HUES64 (cell line): ENCODE data around the gene CNOT6L.
"Not testable (repeated sequence)": the region's sequence is repeated elsewhere in the genome, so short reads cannot be mapped to it uniquely, and the experiment has no call there.

Experiments used
- H3K27ac ChIP-seq: 2 replicates; pipeline ENCODE4 v1.7.0; 2013; ENCODE audit warnings: low read depth, low read length, inconsistent platforms
- H3K27me3 ChIP-seq: 2 replicates; pipeline ENCODE4 v1.6.1; 2013; ENCODE audit warnings: mild to moderate bottlenecking, low read length; ENCODE audit not compliant: insufficient read depth
- H3K36me3 ChIP-seq: 2 replicates; pipeline ENCODE4 v1.6.1; 2013; ENCODE audit warnings: mild to moderate bottlenecking, low read length; ENCODE audit not compliant: insufficient read depth
- H3K4me1 ChIP-seq: 2 replicates; pipeline ENCODE4 v1.6.1; 2013; ENCODE audit warnings: mild to moderate bottlenecking, low read length, moderate library complexity; ENCODE audit not compliant: insufficient read depth
- H3K4me3 ChIP-seq: 2 replicates; pipeline ENCODE4 v1.5.1; 2013; ENCODE audit warnings: mild to moderate bottlenecking, low read length, moderate library complexity
- H3K9ac ChIP-seq: 2 replicates; pipeline ENCODE4 v1.6.1; 2013; ENCODE audit warnings: mild to moderate bottlenecking, low read depth, low read length
- H3K9me3 ChIP-seq: 2 replicates; pipeline ENCODE4 v1.6.1; 2013; ENCODE audit warnings: low read depth, low read length; ENCODE audit not compliant: insufficient read depth
- WGBS: fragments of 150-250, 120-280 bp; methylation state at CpG from one replicate; pipeline ENCODE4 v1.1.7; 2013; ENCODE audit warnings: missing lambda C conversion rate; 5-methylcytosine and 5-hydroxymethylcytosine counted together

CNOT6L gene

DNA sequence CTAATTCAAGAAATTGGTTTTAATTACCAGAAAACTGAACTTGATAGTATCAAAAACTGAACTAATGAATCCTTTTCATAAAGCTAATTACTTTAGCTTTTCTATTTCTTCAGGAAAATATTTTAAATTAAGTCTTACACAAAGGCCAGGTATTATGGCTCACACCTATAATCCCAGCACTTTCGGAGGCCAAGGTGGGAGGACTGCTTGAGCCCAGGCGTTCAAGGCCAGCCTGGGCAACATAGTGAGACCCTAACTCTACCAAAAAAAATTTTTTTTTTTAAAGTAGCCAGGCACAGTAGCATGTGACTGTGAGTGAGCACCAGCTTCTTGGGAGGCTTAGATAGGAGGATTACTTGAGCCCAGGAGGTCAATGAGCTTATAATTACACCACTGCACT, 19.1 kb downstream of the CNOT6L start:
- H3K27ac ChIP-seq: no peak overlapping the region
- no peaks in the 10 kb centered on the region for H3K27me3 ChIP-seq
- H3K9ac ChIP-seq: no peak overlapping the region
- peaks cover 12% of the 10 kb centered on the region for H3K4me1 ChIP-seq
- H3K36me3 ChIP-seq: no peaks in the 10 kb centered on the region
- 93% methylated on average over 2 of the region's 2 CpGs for WGBS
- H3K9me3 ChIP-seq: no peaks in the 10 kb centered on the region
- H3K4me3 ChIP-seq: no peak overlapping the region

DNA sequence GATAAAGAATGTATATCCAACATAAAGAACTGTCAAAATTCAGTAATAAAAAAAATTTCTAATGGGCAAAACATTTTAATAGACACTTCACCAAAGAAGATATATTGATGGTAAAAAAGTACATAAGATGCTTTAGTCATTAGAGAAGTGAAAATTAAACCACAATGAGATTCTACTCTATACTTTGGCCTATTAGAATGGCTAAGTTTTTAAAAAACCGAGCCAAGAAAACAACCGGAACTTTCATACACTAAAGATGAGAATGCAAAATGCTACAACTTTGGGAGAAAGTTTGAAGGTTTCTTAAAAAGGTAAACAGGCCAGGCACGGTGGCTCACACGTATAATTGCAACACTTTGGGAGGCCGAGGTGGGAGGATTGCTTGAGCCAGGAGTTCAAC, 20.8 kb downstream of the CNOT6L start:
- Histone ChIP-seq H3K27me3 (no peaks in the 10 kb centered on the region), H3K27ac (no peak overlapping the region), H3K4me1 (peaks cover 12% of the 10 kb centered on the region), H3K4me3 (no peak overlapping the region), H3K9ac (no peak overlapping the region), H3K9me3 (no peaks in the 10 kb centered on the region), H3K36me3 (no peaks in the 10 kb centered on the region)
- WGBS: 93% methylated on average over 5 of the region's 5 CpGs

DNA sequence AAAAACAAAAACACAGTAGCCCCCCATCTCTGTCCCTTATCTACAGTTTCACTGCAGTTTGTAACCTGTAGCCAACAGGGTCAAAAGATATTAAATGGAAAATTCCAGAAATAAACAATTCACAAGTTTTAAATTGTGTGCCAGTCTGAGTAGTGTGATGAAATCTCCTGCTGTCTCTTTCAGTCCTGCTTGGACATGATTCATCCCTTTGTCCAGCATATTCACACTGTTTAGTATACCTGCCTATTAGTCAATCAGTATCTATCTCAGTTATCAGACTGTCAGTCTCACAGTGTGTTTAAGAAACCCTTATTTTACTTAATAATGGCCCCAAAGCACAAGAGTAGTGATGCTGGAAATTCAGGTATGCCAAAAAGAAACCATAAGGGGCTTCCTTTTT, 21.9 kb downstream of the CNOT6L start:
- no peaks in the 10 kb centered on the region for H3K27me3 ChIP-seq
- no peaks in the 10 kb centered on the region for H3K36me3 ChIP-seq
- H3K4me3 ChIP-seq: no peak overlapping the region
- H3K27ac ChIP-seq: no peak overlapping the region
- H3K9ac ChIP-seq: no peak overlapping the region
- H3K4me1 ChIP-seq: peaks cover 12% of the 10 kb centered on the region
- no peaks in the 10 kb centered on the region for H3K9me3 ChIP-seq

DNA sequence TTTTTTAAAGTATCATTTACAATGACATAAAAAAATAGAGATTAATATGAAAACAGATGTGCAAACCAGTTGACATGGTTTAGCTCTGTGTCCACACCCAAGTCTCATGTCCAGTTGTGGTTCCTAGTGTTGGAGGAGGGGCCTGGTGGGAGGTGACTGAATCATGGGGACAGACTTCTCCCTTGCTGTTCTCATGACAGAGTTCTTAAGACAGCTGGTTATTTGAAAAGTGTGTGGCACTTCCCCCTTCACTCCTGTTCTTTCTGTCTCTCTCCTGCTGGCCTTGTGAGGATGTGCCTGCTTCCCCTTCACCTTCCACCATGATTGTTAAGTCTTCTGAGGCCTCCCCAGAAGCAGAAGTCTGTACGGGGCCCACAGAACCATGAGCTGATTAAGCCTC, 23.8 kb downstream of the CNOT6L start:
- Histone ChIP-seq H3K9me3 (no peaks in the 10 kb centered on the region), H3K4me3 (no peak overlapping the region), H3K4me1 (peaks cover under 1% of the 10 kb centered on the region; the same call in 1 of the 2 replicates), H3K27me3 (no peaks in the 10 kb centered on the region), H3K9ac (no peak overlapping the region), H3K36me3 (no peaks in the 10 kb centered on the region), H3K27ac (no peak overlapping the region)
- WGBS: 92% methylated on average over 1 of the region's 1 CpG

DNA sequence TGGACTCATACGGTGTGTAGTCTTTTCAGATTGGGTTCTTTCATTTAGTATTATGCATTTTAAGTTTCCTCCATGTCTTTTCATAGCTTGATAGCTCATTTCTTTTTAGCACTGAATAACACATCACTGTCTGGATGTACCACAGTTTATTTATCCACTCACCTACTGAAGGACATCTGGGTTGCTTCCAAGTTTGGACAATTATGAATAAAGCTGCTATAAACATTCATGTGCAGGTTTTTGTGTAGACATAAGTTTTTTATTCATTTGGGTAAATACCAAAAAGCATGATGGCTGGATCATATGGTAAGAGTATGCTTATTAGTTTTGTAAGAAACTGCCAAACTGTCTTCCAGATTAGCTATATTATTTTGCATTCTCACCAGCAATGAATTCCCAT, 29.0 kb downstream of the CNOT6L start:
- Histone ChIP-seq H3K4me1 (no peaks in the 10 kb centered on the region), H3K36me3 (no peaks in the 10 kb centered on the region), H3K27me3 (no peaks in the 10 kb centered on the region), H3K4me3 (no peak overlapping the region), H3K9ac (no peak overlapping the region), H3K27ac (no peak overlapping the region), H3K9me3 (no peaks in the 10 kb centered on the region)
- no CpG with 5 or more reads among the region's 1 CpG for WGBS

DNA sequence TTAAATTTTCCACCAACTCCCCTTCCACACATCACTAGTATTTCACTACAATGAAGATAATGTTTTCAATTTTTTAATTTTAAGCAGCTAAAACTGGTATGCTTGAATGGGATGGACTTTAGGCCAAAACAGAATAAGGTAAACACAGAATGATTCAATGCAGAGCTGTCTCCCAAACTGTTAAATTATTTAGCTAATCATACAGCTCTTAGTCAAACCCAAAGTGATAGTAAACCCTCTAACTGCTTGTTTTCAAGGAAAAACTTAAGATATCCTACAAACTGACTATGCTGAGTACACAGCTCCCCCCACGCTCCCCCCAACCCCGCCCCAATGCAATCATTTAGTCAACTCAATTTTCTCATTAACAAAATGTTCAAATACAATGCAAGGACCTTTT, 30.2 kb downstream of the CNOT6L start:
- Histone ChIP-seq H3K9ac (no peak overlapping the region), H3K36me3 (no peaks in the 10 kb centered on the region), H3K9me3 (no peaks in the 10 kb centered on the region), H3K4me3 (no peak overlapping the region), H3K27me3 (no peaks in the 10 kb centered on the region), H3K27ac (no peak overlapping the region), H3K4me1 (no peaks in the 10 kb centered on the region)
- 88% methylated on average over 2 of the region's 2 CpGs for WGBS

DNA sequence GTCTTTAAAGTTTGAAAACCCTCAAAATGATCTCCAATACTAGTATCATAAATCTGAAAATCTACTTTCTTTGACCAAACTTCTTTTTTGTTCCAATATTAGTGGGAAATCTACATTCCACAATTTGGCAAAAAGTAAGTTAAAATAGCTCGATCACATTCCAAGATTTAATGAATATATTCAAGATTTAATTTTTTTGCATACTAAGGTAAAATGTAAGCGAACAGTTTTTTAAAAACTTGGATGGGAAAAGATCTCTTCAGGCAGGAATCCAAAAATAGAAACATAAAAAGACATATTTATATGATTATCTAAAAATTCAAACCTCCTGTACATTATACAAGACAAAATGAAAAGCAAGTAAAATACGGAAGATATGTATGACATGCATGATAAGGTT, 31.2 kb downstream of the CNOT6L start:
- WGBS: no CpG with 5 or more reads among the region's 3 CpGs
- no peak overlapping the region for H3K9ac ChIP-seq

DNA sequence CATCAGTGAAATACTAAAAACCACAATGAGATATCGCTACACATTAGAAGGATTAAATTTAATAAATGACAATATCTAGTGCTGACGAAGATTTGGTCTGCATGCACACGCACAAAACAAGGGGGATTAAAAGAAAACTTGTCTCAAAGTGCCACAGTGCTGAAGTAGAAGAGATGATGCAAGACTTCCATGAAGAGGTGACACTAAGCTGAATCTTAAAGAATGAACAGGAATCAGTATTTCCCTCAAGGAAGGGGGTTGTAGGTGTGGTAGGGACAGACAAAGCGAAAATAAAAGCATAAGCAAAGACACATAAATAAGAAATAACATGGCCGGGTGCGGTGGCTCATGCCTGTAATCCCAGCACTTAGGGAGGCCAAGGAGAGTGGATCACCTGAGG, 33.5 kb downstream of the CNOT6L start:
- Histone ChIP-seq H3K36me3 (no peaks in the 10 kb centered on the region), H3K4me1 (no peaks in the 10 kb centered on the region), H3K9me3 (no peaks in the 10 kb centered on the region), H3K27ac (no peak overlapping the region), H3K4me3 (no peak overlapping the region), H3K27me3 (no peaks in the 10 kb centered on the region), H3K9ac (no peak overlapping the region)
- 95% methylated on average over 6 of the region's 6 CpGs for WGBS

More for the DNA sequence above, 31.2 kb downstream of the CNOT6L start:
- no peaks in the 10 kb centered on the region for H3K9me3 ChIP-seq
- H3K36me3 ChIP-seq: no peaks in the 10 kb centered on the region
- H3K27me3 ChIP-seq: no peaks in the 10 kb centered on the region
- no peak overlapping the region for H3K27ac ChIP-seq
- H3K4me1 ChIP-seq: no peaks in the 10 kb centered on the region
- no peak overlapping the region for H3K4me3 ChIP-seq

DNA sequence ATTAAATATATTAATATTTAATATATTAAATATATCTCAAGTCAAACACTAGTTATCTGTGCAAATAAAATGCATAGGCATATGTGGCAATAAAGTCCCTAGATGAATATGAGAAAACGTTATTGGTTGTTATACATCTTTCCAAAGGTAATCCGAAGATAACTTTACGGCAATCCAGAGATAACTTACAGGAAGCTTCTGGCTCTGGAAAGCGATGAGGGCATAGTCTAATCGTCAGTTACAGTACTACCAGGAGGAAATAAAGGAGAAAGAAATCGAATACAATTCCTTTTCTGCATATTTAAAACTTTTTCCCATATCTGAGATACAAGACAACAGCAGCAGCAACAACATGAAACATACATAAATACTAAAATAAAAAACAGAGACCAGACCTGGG, 35.3 kb downstream of the CNOT6L start:
- Histone ChIP-seq H3K9me3 (no peaks in the 10 kb centered on the region), H3K4me1 (no peaks in the 10 kb centered on the region), H3K9ac (no peak overlapping the region), H3K27ac (no peak overlapping the region), H3K4me3 (no peak overlapping the region), H3K27me3 (no peaks in the 10 kb centered on the region), H3K36me3 (no peaks in the 10 kb centered on the region)
- 97% methylated on average over 6 of the region's 6 CpGs for WGBS

DNA sequence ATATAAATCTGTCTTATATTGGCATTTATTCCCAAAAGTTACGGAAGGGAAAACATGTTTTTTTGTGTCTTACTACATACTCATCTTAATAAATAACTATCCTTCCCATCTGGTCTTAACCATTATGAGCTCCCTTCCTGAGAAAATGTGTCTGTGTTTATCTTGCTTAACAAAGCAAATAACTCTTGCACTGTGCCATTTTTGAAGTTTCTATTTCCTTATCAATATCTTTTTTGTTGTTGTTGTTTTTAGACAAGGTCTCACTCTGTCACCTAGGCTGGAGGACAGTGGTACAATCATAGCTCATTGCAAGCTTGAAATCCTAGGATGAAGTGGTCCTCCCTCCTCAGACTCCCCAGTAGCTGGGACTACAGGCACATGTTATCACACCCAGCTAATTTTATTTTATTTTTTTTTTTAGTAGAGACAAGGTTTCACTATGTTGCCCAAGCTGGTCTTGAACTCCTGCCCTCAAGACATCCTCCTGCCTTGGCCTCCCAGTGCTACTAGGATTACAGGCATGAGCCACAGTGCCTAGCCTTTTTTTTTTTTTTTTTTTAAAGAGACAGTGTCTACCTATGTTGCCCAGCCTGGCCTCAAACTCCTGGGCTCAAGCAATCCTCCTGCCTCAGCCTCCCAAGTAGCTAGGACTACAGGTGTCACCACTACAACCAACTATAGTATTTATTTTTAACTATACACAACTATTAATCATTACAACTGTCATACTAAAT, 36.9 kb downstream of the CNOT6L start:
- H3K36me3 ChIP-seq: no peaks in the 10 kb centered on the region
- WGBS: 57% methylated on average over 1 of the region's 1 CpG

DNA sequence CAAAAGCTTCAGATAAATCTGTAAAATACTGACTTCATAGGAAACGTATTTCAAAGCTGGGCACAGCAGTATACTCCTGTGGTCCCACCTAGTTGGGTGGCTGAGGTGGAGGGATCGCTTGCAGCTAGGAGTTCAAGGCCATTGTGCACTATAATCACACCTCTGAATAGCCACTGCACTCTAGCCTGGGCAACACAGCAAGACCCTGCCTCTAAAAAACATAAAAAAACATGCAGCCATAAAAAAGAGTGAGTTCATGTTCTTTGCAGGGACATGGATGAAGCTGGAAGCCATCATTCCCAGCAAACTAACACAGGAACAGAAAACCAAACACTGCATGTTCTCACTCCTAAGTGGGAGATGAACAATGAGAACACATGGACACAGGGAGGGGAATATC, 38.4 kb downstream of the CNOT6L start:
- H3K4me3 ChIP-seq, H3K27me3 ChIP-seq, H3K9me3 ChIP-seq, H3K27ac ChIP-seq, H3K9ac ChIP-seq, H3K36me3 ChIP-seq, H3K4me1 ChIP-seq: not testable (repeated sequence)
- 90% methylated on average over 2 of the region's 2 CpGs for WGBS

More for the DNA sequence above, 36.9 kb downstream of the CNOT6L start:
- H3K9ac ChIP-seq: no peak overlapping the region
- no peak overlapping the region for H3K4me3 ChIP-seq
- no peaks in the 10 kb centered on the region for H3K27me3 ChIP-seq
- H3K27ac ChIP-seq: no peak overlapping the region
- H3K9me3 ChIP-seq: no peaks in the 10 kb centered on the region
- H3K4me1 ChIP-seq: no peaks in the 10 kb centered on the region
